ENCODE results near the gene GFAP.
A peak's percentile ranks its signal among the peaks of the same experiment; 100 is the strongest.

The GFAP gene

GRCh38 chr17:44899074-44899782 lies 16.1 kb downstream of the GFAP start, which contains the start of gene EFTUD2 (continued):
- TF ChIP-seq ZNF785 (tag by site-specific recombination; IDR thresholded peaks at IDR 0.05) (no peak), ZNF521 (tag by site-specific recombination; IDR thresholded peaks at IDR 0.05) (no peak), ZNF280C (tag by site-specific recombination; IDR thresholded peaks at IDR 0.05) (no peak), GLIS1 (tag by site-specific recombination; IDR thresholded peaks at IDR 0.05) (peak; percentile 86), OVOL3 (tag by site-specific recombination; IDR thresholded peaks at IDR 0.05) (0 out of 2 replicates have a peak, but pooled peaks have one; percentile 18), ZNF146 (tag by site-specific recombination; IDR thresholded peaks at IDR 0.05) (0 out of 2 replicates have a peak, but pooled peaks have one; percentile 15), YY1 (tag by site-specific recombination; IDR thresholded peaks at IDR 0.05) (0 out of 2 replicates have a peak, but pooled peaks have one; percentile 72), GFI1B (tag by site-specific recombination; IDR thresholded peaks at IDR 0.05) (no peak; the same call in 1 of the 2 replicates), ZNF529 (tag by site-specific recombination; IDR thresholded peaks at IDR 0.05; ENCODE audit: insufficient replicate concordance) (no peak), EGR2 (tag by site-specific recombination; IDR thresholded peaks at IDR 0.05; ENCODE audit: low read depth) (peak; percentile 75), ZNF768 (tag by site-specific recombination; IDR thresholded peaks at IDR 0.05) (no peak), ZSCAN23 (tag by site-specific recombination; IDR thresholded peaks at IDR 0.05) (no peak), ZSCAN4 (tag by site-specific recombination; IDR thresholded peaks at IDR 0.05) (peak; percentile 66; the same call in 1 of the 2 replicates), ZNF174 (tag by site-specific recombination; IDR thresholded peaks at IDR 0.05) (no peak), GLI2 (tag by site-specific recombination; IDR thresholded peaks at IDR 0.05; ENCODE audit: borderline replicate concordance, low read depth) (no peak), ZFP37 (tag by site-specific recombination; IDR thresholded peaks at IDR 0.05) (peak; percentile 61), ZNF302 (tag by site-specific recombination; IDR thresholded peaks at IDR 0.05; ENCODE audit: low read depth) (no peak), ZBTB10 (tag by site-specific recombination; IDR thresholded peaks at IDR 0.05) (peak; percentile 69; the same call in 1 of the 2 replicates), ZXDB (tag by site-specific recombination; IDR thresholded peaks at IDR 0.05) (peak; percentile 99), SP3 (tag by site-specific recombination; IDR thresholded peaks at IDR 0.05) (peak; percentile 89), BCL6B (tag by site-specific recombination; IDR thresholded peaks at IDR 0.05) (no peak), ZNF350 (tag by site-specific recombination; IDR thresholded peaks at IDR 0.05) (no peak), ZNF610 (tag by site-specific recombination; IDR thresholded peaks at IDR 0.05; ENCODE audit: borderline replicate concordance) (peak; percentile 75; the same call in 1 of the 2 replicates), ZBTB1 (tag by site-specific recombination; IDR thresholded peaks at IDR 0.05) (0 out of 2 replicates have a peak, but pooled peaks have one; percentile 4), ZNF391 (tag by site-specific recombination; IDR thresholded peaks at IDR 0.05; ENCODE audit: borderline replicate concordance, low read depth) (peak; percentile 87; the same call in 1 of the 2 replicates), ZNF513 (tag by site-specific recombination; IDR thresholded peaks at IDR 0.05) (no peak), KLF7 (tag by site-specific recombination; IDR thresholded peaks at IDR 0.05; ENCODE audit: borderline replicate concordance) (peak; percentile 48; the same call in 1 of the 2 replicates), SALL2 (tag by site-specific recombination; IDR thresholded peaks at IDR 0.05; ENCODE audit: borderline replicate concordance) (no peak), ZNF558 (tag by site-specific recombination; IDR thresholded peaks at IDR 0.05) (peak; percentile 17; the same call in 1 of the 2 replicates), SETDB1 (IDR thresholded peaks at IDR 0.05; ENCODE audit: insufficient read length, low read length) (no peak), ZNF549 (tag by site-specific recombination; IDR thresholded peaks at IDR 0.05) (no peak), WT1 (tag by site-specific recombination; IDR thresholded peaks at IDR 0.05) (peak; percentile 49; the same call in 1 of the 2 replicates)

Measured in HEK293 (cell line).